CD8-positive, alpha-beta memory T cell (primary cell): Measurements from ENCODE around the gene CCL24. TPM values are rescaled to one million over a fixed set of nuclear protein-coding genes. Genes with fewer than 3 reads are reported as not detected.

Experiments
- CTCF ChIA-PET: fragments of 350-600 bp; sonication (Branson Sonifier 250); formaldehyde crosslinking; loops from one replicate; lab custom pipeline; 2021; ENCODE audit warnings: antibody characterized with exemption; lab: Charles Lee
- POLR2A ChIA-PET: fragments of 350-600 bp; sonication (Branson Sonifier 250); formaldehyde crosslinking; loops from one replicate; lab custom pipeline; 2021; ENCODE audit warnings: antibody characterized with exemption; lab: Charles Lee
- DNase-seq, 5 donors: peaks; one replicate each; pipeline versions ENCODE4 v3.0.0 to v3.0.0-alpha.2; 2020 to 2022; ENCODE audit warnings: mixed read lengths in 1 of 5
- H3K27ac ChIP-seq: one replicate; pipeline ENCODE4 v1.7.0; 2013; ENCODE audit warnings: low read depth, mild to moderate bottlenecking, low read length, moderate library complexity
- H3K27me3 ChIP-seq: 2 replicates; pipeline ENCODE4 v1.7.0; 2013; ENCODE audit warnings: low read length, mild to moderate bottlenecking; ENCODE audit not compliant: insufficient read depth, poor library complexity, severe bottlenecking
- H3K36me3 ChIP-seq: 2 replicates; pipeline ENCODE4 v1.7.0; 2013; ENCODE audit warnings: mild to moderate bottlenecking, low read length, moderate library complexity; ENCODE audit not compliant: insufficient read depth
- H3K4me1 ChIP-seq: 2 replicates; pipeline ENCODE4 v1.7.0; 2013; ENCODE audit warnings: mild to moderate bottlenecking, low read length, moderate library complexity; ENCODE audit not compliant: insufficient read depth
- H3K4me3 ChIP-seq: 2 replicates; pipeline ENCODE4 v1.7.0; 2013; ENCODE audit warnings: mild to moderate bottlenecking, low read length
- H3K9me3 ChIP-seq: 2 replicates; pipeline ENCODE4 v1.7.0; 2013; ENCODE audit warnings: mild to moderate bottlenecking, low read length
- H3K27ac Mint-ChIP-seq, 8 donors: one replicate each; pipeline ENCODE4 v1.8.0; 2020 to 2021; ENCODE audit warnings: mixed read lengths in 8 of 8, mild to moderate bottlenecking in 6 of 8, inconsistent platforms in 3 of 8, moderate library complexity in 3 of 8
- H3K27me3 Mint-ChIP-seq, 2 donors: one replicate each; pipeline ENCODE4 v1.8.0; 2020 to 2021; ENCODE audit warnings: mixed read lengths in 2 of 2, mild to moderate bottlenecking in 1 of 2, moderate library complexity in 1 of 2
- H3K36me3 Mint-ChIP-seq, 3 donors: one replicate each; pipeline ENCODE4 v1.8.0; 2020 to 2021; ENCODE audit warnings: mixed read lengths in 3 of 3, inconsistent platforms in 1 of 3, mild to moderate bottlenecking in 1 of 3
- H3K4me1 Mint-ChIP-seq, 3 donors: one replicate each; pipeline ENCODE4 v1.8.0; 2020 to 2021; ENCODE audit warnings: mixed read lengths in 3 of 3, inconsistent platforms in 1 of 3, mild to moderate bottlenecking in 1 of 3
- H3K4me3 Mint-ChIP-seq, 7 donors: one replicate each; pipeline ENCODE4 v1.8.0; 2020 to 2021; ENCODE audit warnings: mixed read lengths in 7 of 7, mild to moderate bottlenecking in 6 of 7, moderate library complexity in 4 of 7, inconsistent platforms in 2 of 7
- H3K9me3 Mint-ChIP-seq, 5 donors: one replicate each; pipeline ENCODE4 v1.8.0; 2020 to 2022; ENCODE audit warnings: mixed read lengths in 5 of 5, mild to moderate bottlenecking in 3 of 5, moderate library complexity in 2 of 5, inconsistent platforms in 1 of 5
- polyA plus RNA-seq: library from polyadenylated mRNA; unstranded; fragments of 300-500 nt; fragmentation: Illumina TruSeq; gene quantifications from one replicate; pipeline ENCODE4 v1.2.3, GENCODE V29; 2021
- total RNA-seq, 2 experiments: library from RNA; stranded (reverse); gene quantifications; one replicate each; pipeline ENCODE4 v1.2.3, GENCODE V29; 2021

CCL24 gene
- total and polyA plus RNA-seq, 3 experiments from 2014 or later, result not detected

DNA sequence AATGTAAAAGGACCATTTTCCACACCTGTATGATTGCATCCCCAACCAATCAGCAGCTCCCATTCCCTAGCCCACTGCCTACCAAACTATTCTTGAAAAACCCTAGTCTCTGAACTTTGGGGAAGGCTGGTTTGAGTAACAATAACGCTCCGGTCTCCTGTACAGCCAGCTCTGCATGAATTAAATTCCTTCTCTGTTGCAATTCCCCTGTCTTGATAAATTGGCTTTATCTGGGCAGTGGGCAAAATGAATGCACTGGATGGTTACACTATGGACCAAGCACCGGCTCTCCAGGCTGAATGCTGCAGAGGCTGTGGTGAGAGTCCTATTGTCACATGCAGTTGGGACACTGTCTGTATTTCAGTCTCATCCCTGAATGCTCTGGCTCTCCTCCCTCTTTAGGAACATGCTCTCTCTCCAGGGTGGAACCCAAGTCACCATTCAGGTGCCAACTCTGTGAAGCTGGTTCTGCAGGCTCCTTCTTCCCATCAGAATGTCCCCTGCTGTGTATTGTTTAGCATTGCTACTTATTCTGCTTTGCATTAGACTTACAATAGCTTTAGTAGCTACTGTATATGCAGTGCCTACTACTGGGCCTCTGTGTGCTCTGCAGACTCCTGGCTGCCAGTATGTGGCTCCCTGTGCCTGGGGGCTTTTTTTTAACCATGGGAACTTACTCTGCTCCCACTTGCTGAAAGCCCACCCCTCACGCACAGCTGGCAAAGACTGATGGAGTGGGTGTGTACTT lies 6.9 kb downstream of the CCL24 start:
- no peak overlapping the region for H3K27ac ChIP-seq
- Mint-ChIP-seq H3K36me3 (peaks cover 2 to 8% (median 3%) of the 10 kb centered on the region in 3 donors), H3K4me3 (no peak overlapping the region), H3K27ac (no peak overlapping the region), H3K4me1 (no peaks in the 10 kb centered on the region), H3K9me3 (peaks cover 2 to 17% (median 16%) of the 10 kb centered on the region in 5 donors), H3K27me3 (peaks cover 8 to 9% of the 10 kb centered on the region in 2 donors)
- CTCF ChIA-PET, result no interaction called here
- H3K4me3 ChIP-seq, result no peak overlapping the region
- no peaks in the 10 kb centered on the region for H3K4me1 ChIP-seq
- no peaks in the 10 kb centered on the region for H3K36me3 ChIP-seq
- DNase-seq, result no peak
- POLR2A ChIA-PET, result no interaction called here
- H3K9me3 ChIP-seq, result peaks cover 11% of the 10 kb centered on the region
- H3K27me3 ChIP-seq, result no peaks in the 10 kb centered on the region

DNA sequence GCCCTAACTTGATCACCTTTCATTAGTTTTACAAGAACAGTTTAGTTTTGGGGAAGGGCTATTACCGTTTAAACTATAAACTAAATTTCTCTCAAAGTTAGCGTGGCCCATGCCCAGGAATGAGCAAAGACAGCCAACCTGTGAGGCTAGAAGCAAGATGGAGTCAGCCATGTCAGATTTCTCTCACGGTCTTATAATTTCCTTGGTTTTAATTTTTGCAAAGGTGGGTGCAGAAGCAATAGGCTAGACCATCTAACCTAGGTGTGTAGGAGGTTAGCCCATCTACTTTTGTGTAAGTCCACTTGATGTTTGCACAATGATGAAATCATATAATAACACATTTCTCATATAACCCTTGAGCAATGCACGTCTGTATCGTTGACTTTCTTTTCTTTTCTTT lies 8.9 kb downstream of the CCL24 start:
- Histone ChIP-seq H3K9me3 (peaks cover 11% of the 10 kb centered on the region), H3K4me1 (no peaks in the 10 kb centered on the region), H3K4me3 (no peak overlapping the region), H3K27me3 (no peaks in the 10 kb centered on the region), H3K27ac (no peak overlapping the region), H3K36me3 (no peaks in the 10 kb centered on the region)
- Mint-ChIP-seq H3K4me1 (no peaks in the 10 kb centered on the region), H3K27me3 (peaks cover 7 to 11% of the 10 kb centered on the region in 2 donors), H3K4me3 (no peak overlapping the region), H3K27ac (no peak overlapping the region), H3K36me3 (peaks cover 2 to 8% (median 3%) of the 10 kb centered on the region in 3 donors), H3K9me3 (peaks cover 2 to 17% (median 16%) of the 10 kb centered on the region in 5 donors)
- POLR2A ChIA-PET, result no interaction called here
- CTCF ChIA-PET, result no interaction called here
- DNase-seq, result no peak

DNA sequence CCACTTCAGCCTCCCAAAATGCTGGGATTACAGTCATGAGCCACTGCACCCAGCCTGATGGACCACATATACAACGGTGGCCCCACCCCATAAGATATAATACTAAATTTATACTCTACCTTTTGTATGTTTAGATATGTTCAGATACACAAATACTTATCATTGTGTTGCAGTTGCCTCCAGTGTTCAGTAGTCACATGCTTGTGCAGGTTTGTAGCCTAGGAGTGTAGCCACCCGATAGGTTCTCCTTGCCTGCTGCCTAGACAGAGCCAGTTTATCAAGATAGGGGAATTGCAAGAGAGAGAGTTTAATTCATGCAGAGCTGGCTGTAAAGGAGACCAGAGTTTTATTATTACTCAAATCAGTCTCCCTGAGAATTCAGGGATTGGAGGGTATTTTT lies 9.6 kb downstream of the CCL24 start:
- H3K9me3 ChIP-seq, result peaks cover 11% of the 10 kb centered on the region

DNA sequence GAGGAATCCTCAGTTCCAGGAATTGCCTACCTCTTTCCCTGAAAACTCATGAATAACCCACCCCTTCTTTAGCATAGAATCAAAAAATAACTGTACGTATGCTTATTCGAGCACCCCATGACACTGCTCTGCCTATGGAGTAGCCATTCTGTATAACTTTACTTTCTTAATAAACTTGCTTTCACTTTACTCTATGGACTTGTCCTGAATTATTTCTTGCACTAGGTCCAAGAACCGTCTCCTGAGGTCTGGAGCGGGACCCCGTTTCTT lies 11.1 kb downstream of the CCL24 start:
- H3K27me3 Mint-ChIP-seq, result peaks cover 7 to 17% of the 10 kb centered on the region in 2 donors
- peaks cover 2 to 12% (median 10%) of the 10 kb centered on the region in 5 donors for H3K9me3 Mint-ChIP-seq

More for the DNA sequence above, 9.6 kb downstream of the CCL24 start:
- no peaks in the 10 kb centered on the region for H3K4me1 Mint-ChIP-seq
- no peaks in the 10 kb centered on the region for H3K27me3 ChIP-seq
- POLR2A ChIA-PET, result no interaction called here
- H3K27ac Mint-ChIP-seq, result peak overlapping the region in 1 of 8 donors; percentile 20
- H3K4me1 ChIP-seq, result no peaks in the 10 kb centered on the region
- no peak for DNase-seq
- H3K36me3 Mint-ChIP-seq, result peaks cover 2 to 8% (median 3%) of the 10 kb centered on the region in 3 donors
- peaks cover 2 to 17% (median 16%) of the 10 kb centered on the region in 5 donors for H3K9me3 Mint-ChIP-seq
- CTCF ChIA-PET, result no interaction called here
- H3K27me3 Mint-ChIP-seq, result peaks cover 7 to 15% of the 10 kb centered on the region in 2 donors
- H3K4me3 Mint-ChIP-seq, result no peak overlapping the region
- no peaks in the 10 kb centered on the region for H3K36me3 ChIP-seq
- no peak overlapping the region for H3K4me3 ChIP-seq
- no peak overlapping the region for H3K27ac ChIP-seq

GRCh38 chr7:75798770-75799169 lies 14.8 kb downstream of the CCL24 start:
- H3K9me3 Mint-ChIP-seq, result no peaks in the 10 kb centered on the region
- H3K36me3 Mint-ChIP-seq, result no peaks in the 10 kb centered on the region
- DNase-seq, result no peak
- POLR2A ChIA-PET, result interaction anchor here (0.6 kb wide), 1 partner anchor 799 kb away, joined by 6 read pairs; no protein-coding TSS in a partner anchor
- Histone ChIP-seq H3K36me3 (no peaks in the 10 kb centered on the region), H3K4me3 (no peak overlapping the region), H3K9me3 (no peaks in the 10 kb centered on the region), H3K27ac (no peak overlapping the region), H3K4me1 (no peaks in the 10 kb centered on the region), H3K27me3 (no peaks in the 10 kb centered on the region)
- H3K27me3 Mint-ChIP-seq, result peaks cover 11 to 25% of the 10 kb centered on the region in 2 donors
- no peak overlapping the region for H3K27ac Mint-ChIP-seq
- H3K4me1 Mint-ChIP-seq, result no peaks in the 10 kb centered on the region
- no peak overlapping the region for H3K4me3 Mint-ChIP-seq
- CTCF ChIA-PET, result no interaction called here

More for the DNA sequence above, 11.1 kb downstream of the CCL24 start:
- no peak overlapping the region for H3K4me3 Mint-ChIP-seq
- Histone ChIP-seq H3K27me3 (no peaks in the 10 kb centered on the region), H3K4me1 (no peaks in the 10 kb centered on the region), H3K4me3 (no peak overlapping the region), H3K9me3 (peaks cover 11% of the 10 kb centered on the region), H3K36me3 (no peaks in the 10 kb centered on the region), H3K27ac (no peak overlapping the region)
- H3K27ac Mint-ChIP-seq, result no peak overlapping the region
- no peak for DNase-seq
- ChIA-PET CTCF (no interaction called here), POLR2A (no interaction called here)
- H3K36me3 Mint-ChIP-seq, result peaks cover 2 to 8% (median 2%) of the 10 kb centered on the region in 3 donors
- no peaks in the 10 kb centered on the region for H3K4me1 Mint-ChIP-seq

GRCh38 chr7:75796420-75796819 lies 17.2 kb downstream of the CCL24 start:
- no peaks in the 10 kb centered on the region for H3K36me3 ChIP-seq
- H3K27me3 ChIP-seq, result no peaks in the 10 kb centered on the region
- no peaks in the 10 kb centered on the region for H3K4me1 ChIP-seq
- H3K9me3 ChIP-seq, result no peaks in the 10 kb centered on the region
- H3K27me3 Mint-ChIP-seq, result peaks cover 5 to 21% of the 10 kb centered on the region in 2 donors
- no peaks in the 10 kb centered on the region for H3K36me3 Mint-ChIP-seq
- POLR2A ChIA-PET, result no interaction called here
- H3K4me3 ChIP-seq, result no peak overlapping the region
- H3K4me3 Mint-ChIP-seq, result no peak overlapping the region
- H3K27ac ChIP-seq, result peak overlapping the region; percentile 1
- DNase-seq, result no peak
- H3K27ac Mint-ChIP-seq, result no peak overlapping the region
- CTCF ChIA-PET, result no interaction called here
- H3K4me1 Mint-ChIP-seq, result no peaks in the 10 kb centered on the region
- H3K9me3 Mint-ChIP-seq, result no peaks in the 10 kb centered on the region

DNA sequence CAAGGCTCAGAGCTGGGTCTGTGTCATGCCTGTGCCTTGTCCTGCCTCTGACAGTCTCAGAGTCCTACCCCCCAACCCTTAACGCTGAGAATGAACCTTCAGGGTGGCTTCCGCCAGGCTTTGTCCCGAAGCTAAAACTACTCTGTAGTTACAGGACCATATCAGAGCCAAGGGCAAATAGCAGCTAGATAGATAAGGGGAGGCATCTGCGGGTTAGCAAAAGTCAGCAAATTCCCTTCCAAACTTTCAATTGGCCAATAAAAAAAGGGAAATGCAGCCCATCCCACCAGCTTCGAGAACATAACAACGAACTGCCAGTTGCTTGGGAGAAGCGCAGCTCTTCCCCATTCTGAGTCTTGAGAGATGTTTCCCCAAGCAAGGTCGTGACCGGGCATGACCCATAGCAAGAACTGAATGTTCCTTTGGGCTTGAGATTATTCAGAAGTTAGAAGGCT lies 17.7 kb downstream of the CCL24 start:
- Histone ChIP-seq H3K9me3 (no peaks in the 10 kb centered on the region), H3K4me3 (no peak overlapping the region), H3K27ac (peak overlapping the region; percentile 51), H3K27me3 (no peaks in the 10 kb centered on the region), H3K4me1 (no peaks in the 10 kb centered on the region), H3K36me3 (no peaks in the 10 kb centered on the region)
- CTCF ChIA-PET, result no interaction called here
- Mint-ChIP-seq H3K4me1 (no peaks in the 10 kb centered on the region), H3K27ac (peak overlapping the region in 1 of 8 donors; percentile 34), H3K9me3 (no peaks in the 10 kb centered on the region), H3K27me3 (peaks cover 5 to 21% of the 10 kb centered on the region in 2 donors), H3K4me3 (no peak overlapping the region), H3K36me3 (no peaks in the 10 kb centered on the region)
- DNase-seq, result no peak
- POLR2A ChIA-PET, result no interaction called here

GRCh38 chr7:75793676-75794075 lies 19.9 kb downstream of the CCL24 start:
- H3K9me3 ChIP-seq, result no peaks in the 10 kb centered on the region
- H3K4me1 ChIP-seq, result no peaks in the 10 kb centered on the region
- Mint-ChIP-seq H3K27ac (no peak overlapping the region), H3K4me1 (no peaks in the 10 kb centered on the region), H3K36me3 (no peaks in the 10 kb centered on the region), H3K9me3 (no peaks in the 10 kb centered on the region), H3K27me3 (peaks cover 10 to 15% of the 10 kb centered on the region in 2 donors), H3K4me3 (no peak overlapping the region)
- H3K27me3 ChIP-seq, result no peaks in the 10 kb centered on the region
- POLR2A ChIA-PET, result no interaction called here
- no peak overlapping the region for H3K27ac ChIP-seq
- no peak for DNase-seq
- no peaks in the 10 kb centered on the region for H3K36me3 ChIP-seq
- no peak overlapping the region for H3K4me3 ChIP-seq
- CTCF ChIA-PET, result no interaction called here
